GM20431 (cell line): Measurements from ENCODE around the gene G6PC2.

Experiments
- in situ Hi-C: fragments of 300-500 bp; cut with MseI, MboI; formaldehyde crosslinking; loops from one replicate; pipeline ENCODE4 v1.15.0; 2020; ENCODE audit warnings: low sequenced_read_pairs; ENCODE audit not compliant: unreplicated experiment

Gene G6PC2

GRCh38 chr2:168939918-168940317, 38.8 kb downstream of the G6PC2 start:
- in situ Hi-C loops: no loop called here

- in situ Hi-C loops: no loop called here
These were observed 40.2 kb downstream of the G6PC2 start for GRCh38 chr2:168941297-168941696.

- in situ Hi-C loops: no loop called here
These were observed 43.0 kb downstream of the G6PC2 start for GRCh38 chr2:168944065-168944464.

- in situ Hi-C loops: no loop called here
These were observed 44.4 kb downstream of the G6PC2 start for GRCh38 chr2:168945508-168945907.

GRCh38 chr2:168948621-168949212, 47.6 kb downstream of the G6PC2 start:
- in situ Hi-C loops: no loop called here

- in situ Hi-C loops: no loop called here
These were observed 48.2 kb downstream of the G6PC2 start for GRCh38 chr2:168949324-168949723.

GRCh38 chr2:168951871-168952270, 50.8 kb downstream of the G6PC2 start:
- in situ Hi-C loops: loop anchor here (25.0 kb wide), 1 partner anchor 160 kb away; no protein-coding TSS in a partner anchor

GRCh38 chr2:168952424-168952823, 51.3 kb downstream of the G6PC2 start:
- in situ Hi-C loops: loop anchor here (25.0 kb wide), 1 partner anchor 160 kb away; no protein-coding TSS in a partner anchor

GRCh38 chr2:168954256-168954655, 53.2 kb downstream of the G6PC2 start:
- in situ Hi-C loops: loop anchor here (25.0 kb wide), 1 partner anchor 158 kb away; no protein-coding TSS in a partner anchor

GRCh38 chr2:168955321-168955720, 54.2 kb downstream of the G6PC2 start:
- in situ Hi-C loops: loop anchor here (25.0 kb wide), 1 partner anchor 157 kb away; no protein-coding TSS in a partner anchor

- in situ Hi-C loops: loop anchor here (25.0 kb wide), 1 partner anchor 156 kb away; no protein-coding TSS in a partner anchor
These were observed 55.3 kb downstream of the G6PC2 start for GRCh38 chr2:168956392-168956791.
